Urothelium cell line (cell line): Measurements from ENCODE around the gene ARHGAP26.

ENCODE experiments used
- DNase-seq: peaks from one replicate; pipeline ENCODE4 v3.0.0; 2011; ENCODE audit warnings: low spot score, mixed read lengths
- FAIRE-seq: peaks from 2 replicates; lab custom pipeline; 2011; peaks lifted over from hg19 to GRCh38; lab: Jason Lieb, UNC

Gene ARHGAP26

GRCh38 chr5:143207563-143208364 is 437.6 kb downstream of the ARHGAP26 start:
- DNase-seq = no peak
- FAIRE-seq = no peak

GRCh38 chr5:143208365-143208641 is 438.1 kb downstream of the ARHGAP26 start:
- FAIRE-seq = no peak
- DNase-seq = no peak

GRCh38 chr5:143208781-143209510 is 438.8 kb downstream of the ARHGAP26 start:
- DNase-seq (no peak), FAIRE-seq (no peak)

- no peak for DNase-seq
- FAIRE-seq = no peak
Observed at GRCh38 chr5:143209881-143210395, 439.8 kb downstream of the ARHGAP26 start.

GRCh38 chr5:143210576-143210975 is 440.4 kb downstream of the ARHGAP26 start:
- no peak for FAIRE-seq
- no peak for DNase-seq

GRCh38 chr5:143212261-143212660 is 442.1 kb downstream of the ARHGAP26 start:
- no peak for DNase-seq
- FAIRE-seq = no peak

- DNase-seq (no peak), FAIRE-seq (no peak)
Observed at GRCh38 chr5:143213231-143213850, 443.2 kb downstream of the ARHGAP26 start.

GRCh38 chr5:143213851-143214363 is 443.7 kb downstream of the ARHGAP26 start:
- no peak for FAIRE-seq
- no peak for DNase-seq

GRCh38 chr5:143214458-143214857 is 444.3 kb downstream of the ARHGAP26 start:
- DNase-seq = no peak
- FAIRE-seq = no peak

- no peak for DNase-seq
- no peak for FAIRE-seq
Observed at GRCh38 chr5:143214890-143215289, 444.7 kb downstream of the ARHGAP26 start.

GRCh38 chr5:143215690-143216089 is 445.5 kb downstream of the ARHGAP26 start:
- DNase-seq = no peak
- no peak for FAIRE-seq

GRCh38 chr5:143216211-143216610 is 446.0 kb downstream of the ARHGAP26 start:
- no peak for FAIRE-seq
- no peak for DNase-seq

GRCh38 chr5:143217065-143217803 is 447.1 kb downstream of the ARHGAP26 start:
- FAIRE-seq (no peak), DNase-seq (no peak)

GRCh38 chr5:143217804-143218160 is 447.6 kb downstream of the ARHGAP26 start:
- FAIRE-seq (no peak), DNase-seq (no peak)

- FAIRE-seq (no peak), DNase-seq (no peak)
Observed at GRCh38 chr5:143218517-143219170, 448.5 kb downstream of the ARHGAP26 start.

- FAIRE-seq (no peak), DNase-seq (no peak)
Observed at GRCh38 chr5:143219696-143220095, 449.5 kb downstream of the ARHGAP26 start.

GRCh38 chr5:143220748-143221251 is 450.6 kb downstream of the ARHGAP26 start:
- FAIRE-seq = no peak
- DNase-seq = no peak

GRCh38 chr5:143222287-143223231 is 452.4 kb downstream of the ARHGAP26 start:
- FAIRE-seq (no peak), DNase-seq (no peak)

- DNase-seq = no peak
- FAIRE-seq = no peak
Observed at GRCh38 chr5:143224672-143225071, 454.5 kb downstream of the ARHGAP26 start.
